WTC11 (cell line): ENCODE results near the gene CDK5. TPM values are rescaled to one million over a fixed set of nuclear protein-coding genes. Genes with fewer than 3 reads are reported as not detected.
A peak's percentile ranks its signal among the peaks of the same experiment; 100 is the strongest.

Experiments used
- ATAC-seq: fragments of 200-7000 bp; cut with Tn5 transposase; 2 replicates; pipeline ENCODE4 v1.10.0; 2021; ENCODE audit warnings: mild to moderate bottlenecking, moderate library complexity
- CTCF ChIA-PET: fragments of 300-600 bp; sonication (Branson Sonifier 250); formaldehyde crosslinking; loops from one replicate; lab custom pipeline; 2021; ENCODE audit warnings: antibody characterized with exemption; lab: Charles Lee
- POLR2A ChIA-PET: fragments of 350-600 bp; sonication (Branson Sonifier 250); formaldehyde crosslinking; loops from one replicate; lab custom pipeline; 2021; ENCODE audit warnings: antibody characterized with exemption; lab: Charles Lee
- DNase-seq: peaks from one replicate; pipeline ENCODE4 v3.0.0; 2021; ENCODE audit warnings: low spot score
- H3K27ac Mint-ChIP-seq: 2 replicates; pipeline ENCODE4 v1.8.0; 2021; ENCODE audit warnings: mixed read lengths
- H3K27me3 Mint-ChIP-seq: 2 replicates; pipeline ENCODE4 v1.8.0; 2021; ENCODE audit warnings: low read depth, mild to moderate bottlenecking, moderate library complexity, mixed read lengths
- H3K36me3 Mint-ChIP-seq: 2 replicates; pipeline ENCODE4 v1.8.0; 2021; ENCODE audit warnings: mixed read lengths
- H3K4me1 Mint-ChIP-seq: 2 replicates; pipeline ENCODE4 v1.8.0; 2022; ENCODE audit warnings: mixed read lengths
- H3K4me3 Mint-ChIP-seq: 2 replicates; pipeline ENCODE4 v1.8.0; 2021; ENCODE audit warnings: mild to moderate bottlenecking, moderate library complexity, mixed read lengths
- H3K9me3 Mint-ChIP-seq: 2 replicates; pipeline ENCODE4 v1.8.0; 2021; ENCODE audit warnings: mixed read lengths
- ATF3 ChIP-seq: sonication (generic); formaldehyde crosslinking; conservative IDR thresholded peaks from 2 replicates; pipeline ENCODE4 v1.8.1; 2022; ENCODE audit warnings: mild to moderate bottlenecking, missing genetic modification reagents
- CREB1 ChIP-seq: sonication (generic); formaldehyde crosslinking; IDR thresholded peaks from 2 replicates; pipeline ENCODE4 v1.8.0; 2023; ENCODE audit warnings: mild to moderate bottlenecking, missing genetic modification reagents
- GTF2I ChIP-seq: fragments of 250-450 bp; sonication (Bioruptor Pico); conservative IDR thresholded peaks from 2 replicates; pipeline ENCODE4 v1.4.0; 2021; ENCODE audit warnings: mild to moderate bottlenecking
- IRF1 ChIP-seq: sonication (generic); formaldehyde crosslinking; IDR thresholded peaks from 2 replicates; pipeline ENCODE4 v1.8.0; 2023; ENCODE audit warnings: missing genetic modification reagents
- MYBL2 ChIP-seq: sonication (generic); formaldehyde crosslinking; IDR thresholded peaks from 2 replicates; pipeline ENCODE4 v1.8.1; 2023; ENCODE audit warnings: mild to moderate bottlenecking, moderate library complexity, missing genetic modification reagents
- NFYB ChIP-seq: sonication (generic); formaldehyde crosslinking; conservative IDR thresholded peaks from 2 replicates; pipeline ENCODE4 v1.8.0; 2022; ENCODE audit warnings: low read depth, missing genetic modification reagents
- NR1H2 ChIP-seq: sonication (generic); formaldehyde crosslinking; IDR thresholded peaks from 2 replicates; pipeline ENCODE4 v1.9.0; 2021; ENCODE audit warnings: mild to moderate bottlenecking, moderate library complexity, missing genetic modification reagents
- NR3C1 ChIP-seq: sonication (generic); formaldehyde crosslinking; conservative IDR thresholded peaks from 2 replicates; pipeline ENCODE4 v1.8.1; 2023; ENCODE audit warnings: low read depth, mild to moderate bottlenecking, missing genetic modification reagents
- OVOL2 ChIP-seq: fragments of 250-450 bp; sonication (Bioruptor Pico); IDR thresholded peaks from 2 replicates; pipeline ENCODE4 v1.9.0; 2021; ENCODE audit warnings: mild to moderate bottlenecking, borderline replicate concordance
- SMAD3 ChIP-seq: sonication (generic); formaldehyde crosslinking; IDR thresholded peaks from 2 replicates; pipeline ENCODE4 v1.8.0; 2022; ENCODE audit warnings: missing genetic modification reagents, mild to moderate bottlenecking, borderline replicate concordance
- SMAD4 ChIP-seq: sonication (generic); formaldehyde crosslinking; IDR thresholded peaks from 2 replicates; pipeline ENCODE4 v1.8.0; 2022; ENCODE audit warnings: mild to moderate bottlenecking, missing genetic modification reagents
- SP1 ChIP-seq: sonication (generic); formaldehyde crosslinking; conservative IDR thresholded peaks from 2 replicates; pipeline ENCODE4 v1.8.1; 2022; ENCODE audit warnings: missing genetic modification reagents
- TCF7 ChIP-seq: sonication (generic); formaldehyde crosslinking; IDR thresholded peaks from 2 replicates; pipeline ENCODE4 v1.8.0; 2022; ENCODE audit warnings: mild to moderate bottlenecking, low read depth, missing genetic modification reagents, moderate library complexity
- TEAD1 ChIP-seq: sonication (generic); formaldehyde crosslinking; IDR thresholded peaks from 2 replicates; pipeline ENCODE4 v1.8.0; 2022; ENCODE audit warnings: mild to moderate bottlenecking, missing genetic modification reagents
- USF2 ChIP-seq: sonication (generic); formaldehyde crosslinking; IDR thresholded peaks from 2 replicates; pipeline ENCODE4 v1.8.1; 2023; ENCODE audit warnings: mild to moderate bottlenecking, missing genetic modification reagents, moderate library complexity
- ZNF232 ChIP-seq: sonication (generic); formaldehyde crosslinking; IDR thresholded peaks from 2 replicates; pipeline ENCODE4 v1.8.0; 2022; ENCODE audit warnings: mild to moderate bottlenecking, missing genetic modification reagents
- ZNF263 ChIP-seq: sonication (generic); formaldehyde crosslinking; IDR thresholded peaks from 2 replicates; pipeline ENCODE4 v1.8.1; 2022; ENCODE audit warnings: low read depth, mild to moderate bottlenecking, moderate library complexity, missing genetic modification reagents
- total RNA-seq: library from RNA; stranded (reverse); gene quantifications from 3 replicates; pipeline ENCODE4 v1.2.3, GENCODE V29; 2021
- TF ChIP-seq, protein P1 (sequence below): sonication (generic); formaldehyde crosslinking; IDR thresholded peaks from 2 replicates; pipeline ENCODE4 v1.8.0; 2022; ENCODE audit warnings: missing genetic modification reagents
- TF ChIP-seq, protein P2 (sequence below): sonication (generic); formaldehyde crosslinking; IDR thresholded peaks from 2 replicates; pipeline ENCODE4 v1.8.1; 2023; ENCODE audit warnings: mild to moderate bottlenecking, moderate library complexity, missing genetic modification reagents

CDK5 gene
- total RNA-seq, 1 experiment from 2014 or later, result 27.8 TPM

DNA sequence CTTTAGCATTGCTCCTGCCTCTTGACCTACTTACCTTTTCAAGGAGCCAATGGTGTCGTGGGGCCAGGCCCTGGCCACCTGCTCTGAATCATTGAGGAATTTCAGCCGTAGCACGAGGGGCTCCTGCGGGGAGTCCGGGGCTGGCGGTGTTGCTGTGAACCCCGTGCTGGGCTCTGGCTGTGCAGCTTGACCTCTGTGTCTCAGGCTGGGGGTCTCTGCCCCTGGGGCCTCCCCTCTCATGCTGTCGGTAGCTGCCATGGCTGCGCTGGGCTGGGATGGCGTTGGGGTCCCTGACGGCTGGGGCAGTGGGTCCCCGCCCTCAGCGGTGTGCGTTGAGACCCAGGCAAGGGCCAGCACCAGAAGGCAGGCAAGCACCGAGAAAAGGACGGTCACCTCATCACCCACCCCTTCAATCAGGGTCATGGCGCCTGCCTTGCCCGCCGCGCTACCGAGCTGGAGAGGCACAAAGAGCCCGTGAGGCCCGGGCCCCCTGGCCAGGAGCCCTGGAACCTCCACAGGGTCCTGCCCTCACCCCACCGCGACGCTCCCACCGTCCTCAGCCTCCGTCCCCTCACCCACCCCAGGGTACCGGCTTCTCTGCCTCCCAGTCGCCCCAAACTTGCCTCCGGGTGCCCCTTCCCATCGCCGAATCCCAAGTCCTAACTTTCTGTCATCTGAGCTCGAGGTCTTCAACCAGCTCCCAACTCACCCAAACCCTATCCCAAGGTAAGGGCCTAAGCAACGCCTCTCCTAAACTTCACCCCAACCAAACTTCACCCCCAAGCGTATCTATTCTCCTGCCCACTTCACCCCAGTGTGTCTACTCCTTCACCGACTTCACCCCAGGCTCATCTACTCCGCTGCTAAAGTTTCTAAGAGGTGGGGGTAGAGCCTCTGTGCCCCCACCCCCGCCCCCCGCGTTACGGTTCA is 24.7 kb upstream of the CDK5 start:
- Mint-ChIP-seq H3K27me3 (peaks cover 3% of the 10 kb centered on the region; the same call in 1 of the 2 replicates), H3K4me1 (peaks cover 34% of the 10 kb centered on the region), H3K27ac (peak overlapping the region; percentile 63; the same call in 1 of the 2 replicates), H3K9me3 (no peaks in the 10 kb centered on the region)
- ChIA-PET CTCF (interaction anchor here (0.9 to 1.9 kb wide), 8 partner anchors 14 to 73 kb away, joined by 3 to 5 read pairs (median 5); no protein-coding TSS in a partner anchor), POLR2A (interaction anchor here (1.9 kb wide), 1 partner anchor 20 kb away, joined by 7 read pairs; no protein-coding TSS in a partner anchor)
- TF ChIP-seq ZNF263 (CRISPR knock-in tag), result no peak
- no peak for TF ChIP-seq NR3C1 (CRISPR knock-in tag)
- TF ChIP-seq TCF7 (CRISPR knock-in tag), result no peak
- TF ChIP-seq OVOL2, result no peak
- TF ChIP-seq GTF2I (CRISPR knock-in tag), result no peak
- no peak for TF ChIP-seq IRF1
- no peak for TF ChIP-seq ATF3 (CRISPR knock-in tag)
- TF ChIP-seq, all 79 proteins: peak for 0
- Mint-ChIP-seq H3K4me3 (peak overlapping the region; percentile 87), H3K36me3 (no peaks in the 10 kb centered on the region)
- DNase-seq (no peak), ATAC-seq (no peak)

DNA sequence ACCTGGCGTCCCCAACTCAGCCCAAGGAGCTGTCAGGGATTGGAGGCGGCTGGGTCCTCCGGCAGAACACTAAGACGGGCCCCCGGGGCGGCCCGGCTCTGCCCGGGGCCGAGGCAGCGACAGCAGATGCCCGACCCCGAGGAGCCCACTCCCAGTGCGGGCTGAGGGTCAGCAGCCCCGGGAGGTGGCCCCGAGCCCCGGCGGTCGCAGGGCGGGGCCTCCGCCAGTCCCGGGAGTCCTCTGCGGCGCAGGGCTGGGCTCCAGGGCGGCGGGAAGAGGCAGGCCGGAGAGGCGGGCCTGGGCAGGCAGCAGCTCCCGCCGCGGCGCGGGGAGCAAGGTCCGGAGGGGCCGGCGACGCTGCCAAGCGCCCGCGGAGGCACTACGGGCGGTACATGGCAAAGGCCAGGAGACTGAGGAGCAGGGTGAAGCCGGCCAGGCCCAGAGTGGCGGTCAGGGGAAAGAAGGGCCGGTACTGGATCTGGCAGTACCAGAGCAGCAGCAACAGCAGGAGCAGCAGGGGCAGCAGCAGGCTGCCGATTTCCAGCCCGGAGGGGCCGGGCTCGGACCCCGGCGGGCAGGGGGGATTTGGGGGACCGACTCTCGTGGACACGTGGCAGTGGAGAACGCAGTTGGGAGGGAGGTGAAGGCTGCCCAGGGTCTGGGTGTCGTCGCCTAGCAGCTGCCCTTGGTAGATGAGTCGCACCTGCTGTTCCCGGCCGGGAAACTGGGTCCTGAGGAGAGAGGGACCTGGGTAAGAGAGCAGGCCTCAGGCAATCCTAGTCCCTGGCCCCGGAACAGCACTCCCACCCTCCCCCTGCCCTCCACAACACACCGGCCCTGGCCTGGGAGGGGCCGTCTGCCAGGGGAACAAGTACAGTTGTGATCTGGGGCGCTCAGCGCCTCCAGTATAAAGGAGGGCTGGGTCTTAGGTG is 23.7 kb upstream of the CDK5 start:
- Mint-ChIP-seq H3K4me1 (peaks cover 35% of the 10 kb centered on the region), H3K4me3 (peak overlapping the region; percentile 87), H3K36me3 (no peaks in the 10 kb centered on the region), H3K27me3 (peaks cover 3% of the 10 kb centered on the region; the same call in 1 of the 2 replicates), H3K9me3 (no peaks in the 10 kb centered on the region), H3K27ac (no peak overlapping the region)
- ChIA-PET POLR2A (interaction anchor here (0.5 to 1.6 kb wide), 5 partner anchors 19 to 699 kb away, joined by 3 to 13 read pairs (median 3); no protein-coding TSS in a partner anchor), CTCF (interaction anchor here (0.9 to 1.6 kb wide), 15 partner anchors 10 to 118 kb away, joined by 3 to 14 read pairs (median 5); partner anchors contain the start of gene ABCB8)
- ATAC-seq (peak; percentile 0), DNase-seq (peak; percentile 47)
- TF ChIP-seq SMAD4 (CRISPR knock-in tag) (no peak), TCF7 (CRISPR knock-in tag) (no peak), MYBL2 (peak; percentile 6; the same call in 1 of the 2 replicates)
- TF ChIP-seq, protein P1, sequence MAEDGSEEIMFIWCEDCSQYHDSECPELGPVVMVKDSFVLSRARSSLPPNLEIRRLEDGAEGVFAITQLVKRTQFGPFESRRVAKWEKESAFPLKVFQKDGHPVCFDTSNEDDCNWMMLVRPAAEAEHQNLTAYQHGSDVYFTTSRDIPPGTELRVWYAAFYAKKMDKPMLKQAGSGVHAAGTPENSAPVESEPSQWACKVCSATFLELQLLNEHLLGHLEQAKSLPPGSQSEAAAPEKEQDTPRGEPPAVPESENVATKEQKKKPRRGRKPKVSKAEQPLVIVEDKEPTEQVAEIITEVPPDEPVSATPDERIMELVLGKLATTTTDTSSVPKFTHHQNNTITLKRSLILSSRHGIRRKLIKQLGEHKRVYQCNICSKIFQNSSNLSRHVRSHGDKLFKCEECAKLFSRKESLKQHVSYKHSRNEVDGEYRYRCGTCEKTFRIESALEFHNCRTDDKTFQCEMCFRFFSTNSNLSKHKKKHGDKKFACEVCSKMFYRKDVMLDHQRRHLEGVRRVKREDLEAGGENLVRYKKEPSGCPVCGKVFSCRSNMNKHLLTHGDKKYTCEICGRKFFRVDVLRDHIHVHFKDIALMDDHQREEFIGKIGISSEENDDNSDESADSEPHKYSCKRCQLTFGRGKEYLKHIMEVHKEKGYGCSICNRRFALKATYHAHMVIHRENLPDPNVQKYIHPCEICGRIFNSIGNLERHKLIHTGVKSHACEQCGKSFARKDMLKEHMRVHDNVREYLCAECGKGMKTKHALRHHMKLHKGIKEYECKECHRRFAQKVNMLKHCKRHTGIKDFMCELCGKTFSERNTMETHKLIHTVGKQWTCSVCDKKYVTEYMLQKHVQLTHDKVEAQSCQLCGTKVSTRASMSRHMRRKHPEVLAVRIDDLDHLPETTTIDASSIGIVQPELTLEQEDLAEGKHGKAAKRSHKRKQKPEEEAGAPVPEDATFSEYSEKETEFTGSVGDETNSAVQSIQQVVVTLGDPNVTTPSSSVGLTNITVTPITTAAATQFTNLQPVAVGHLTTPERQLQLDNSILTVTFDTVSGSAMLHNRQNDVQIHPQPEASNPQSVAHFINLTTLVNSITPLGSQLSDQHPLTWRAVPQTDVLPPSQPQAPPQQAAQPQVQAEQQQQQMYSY, result peak; percentile 11; the same call in 1 of the 2 replicates

- Mint-ChIP-seq H3K27me3 (peaks cover 3% of the 10 kb centered on the region; the same call in 1 of the 2 replicates), H3K27ac (peak within 1 kb of the TSS; percentile 85; the same call in 1 of the 2 replicates), H3K4me1 (peaks cover 43% of the 10 kb centered on the region), H3K4me3 (peak within 1 kb of the TSS; percentile 87), H3K9me3 (no peaks in the 10 kb centered on the region), H3K36me3 (peaks cover 3% of the 10 kb centered on the region; the same call in 1 of the 2 replicates)
- peak; percentile 84 for DNase-seq
- ChIA-PET POLR2A (interaction anchor here (0.5 to 1.6 kb wide), 5 partner anchors 18 to 699 kb away, joined by 3 to 13 read pairs (median 3); no protein-coding TSS in a partner anchor), CTCF (interaction anchor here (0.7 to 1.6 kb wide), 13 partner anchors 10 to 117 kb away, joined by 3 to 14 read pairs (median 5); partner anchors contain the start of gene ABCB8)
- peak; percentile 45 for ATAC-seq
- TF ChIP-seq CREB1 (CRISPR knock-in tag), result 0 out of 2 replicates have a peak, but pooled peaks have one; percentile 17
- TF ChIP-seq, protein P2, sequence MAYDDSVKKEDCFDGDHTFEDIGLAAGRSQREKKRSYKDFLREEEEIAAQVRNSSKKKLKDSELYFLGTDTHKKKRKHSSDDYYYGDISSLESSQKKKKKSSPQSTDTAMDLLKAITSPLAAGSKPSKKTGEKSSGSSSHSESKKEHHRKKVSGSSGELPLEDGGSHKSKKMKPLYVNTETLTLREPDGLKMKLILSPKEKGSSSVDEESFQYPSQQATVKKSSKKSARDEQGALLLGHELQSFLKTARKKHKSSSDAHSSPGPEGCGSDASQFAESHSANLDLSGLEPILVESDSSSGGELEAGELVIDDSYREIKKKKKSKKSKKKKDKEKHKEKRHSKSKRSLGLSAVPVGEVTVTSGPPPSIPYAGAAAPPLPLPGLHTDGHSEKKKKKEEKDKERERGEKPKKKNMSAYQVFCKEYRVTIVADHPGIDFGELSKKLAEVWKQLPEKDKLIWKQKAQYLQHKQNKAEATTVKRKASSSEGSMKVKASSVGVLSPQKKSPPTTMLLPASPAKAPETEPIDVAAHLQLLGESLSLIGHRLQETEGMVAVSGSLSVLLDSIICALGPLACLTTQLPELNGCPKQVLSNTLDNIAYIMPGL (CRISPR knock-in tag), result peak; percentile 42; the same call in 1 of the 2 replicates
- TF ChIP-seq SMAD3 (CRISPR knock-in tag), result 0 out of 2 replicates have a peak, but pooled peaks have one; percentile 18
- 0 out of 2 replicates have a peak, but pooled peaks have one; percentile 41 for TF ChIP-seq TEAD1
- TF ChIP-seq ZNF232 (CRISPR knock-in tag), result 0 out of 2 replicates have a peak, but pooled peaks have one; percentile 56
- 0 out of 2 replicates have a peak, but pooled peaks have one; percentile 8 for TF ChIP-seq NFYB
- TF ChIP-seq GTF2I (CRISPR knock-in tag), result no peak
- TF ChIP-seq SP1 (CRISPR knock-in tag), result peak; percentile 66; the same call in 1 of the 2 replicates
- no peak for TF ChIP-seq NR1H2 (CRISPR knock-in tag)
- TF ChIP-seq USF2 (CRISPR knock-in tag), result no peak
These were observed 22.9 kb upstream of the CDK5 start, which contains the start of gene FASTK for GRCh38 chr7:151080522-151081169. Gene FASTK, minus strand, starts transcription at chr7:151080809. Its CDS starts 43 bp downstream, at chr7:151080766.
